ENCODE measurements around the gene KDM2B.

DNA sequence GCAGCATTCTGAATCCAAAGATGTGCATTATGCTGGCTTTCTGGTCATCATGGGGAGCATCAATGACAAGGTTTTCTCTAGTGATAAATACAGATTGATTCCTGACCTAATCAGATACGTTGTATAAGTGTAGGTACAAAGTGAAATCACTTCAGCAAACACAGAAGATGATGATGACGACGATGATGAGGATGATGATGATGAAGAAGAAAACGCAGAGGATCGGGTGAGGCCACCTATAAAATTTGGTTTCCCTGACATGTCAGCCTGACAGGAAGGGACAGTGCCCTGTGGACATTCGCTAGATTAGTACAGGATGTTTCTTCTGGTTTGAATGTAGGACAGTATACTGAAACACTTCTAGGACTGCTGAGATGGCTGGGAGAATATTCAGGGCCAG is 160.7 kb downstream of the KDM2B start:
- TF ChIP-seq, protein P1, sequence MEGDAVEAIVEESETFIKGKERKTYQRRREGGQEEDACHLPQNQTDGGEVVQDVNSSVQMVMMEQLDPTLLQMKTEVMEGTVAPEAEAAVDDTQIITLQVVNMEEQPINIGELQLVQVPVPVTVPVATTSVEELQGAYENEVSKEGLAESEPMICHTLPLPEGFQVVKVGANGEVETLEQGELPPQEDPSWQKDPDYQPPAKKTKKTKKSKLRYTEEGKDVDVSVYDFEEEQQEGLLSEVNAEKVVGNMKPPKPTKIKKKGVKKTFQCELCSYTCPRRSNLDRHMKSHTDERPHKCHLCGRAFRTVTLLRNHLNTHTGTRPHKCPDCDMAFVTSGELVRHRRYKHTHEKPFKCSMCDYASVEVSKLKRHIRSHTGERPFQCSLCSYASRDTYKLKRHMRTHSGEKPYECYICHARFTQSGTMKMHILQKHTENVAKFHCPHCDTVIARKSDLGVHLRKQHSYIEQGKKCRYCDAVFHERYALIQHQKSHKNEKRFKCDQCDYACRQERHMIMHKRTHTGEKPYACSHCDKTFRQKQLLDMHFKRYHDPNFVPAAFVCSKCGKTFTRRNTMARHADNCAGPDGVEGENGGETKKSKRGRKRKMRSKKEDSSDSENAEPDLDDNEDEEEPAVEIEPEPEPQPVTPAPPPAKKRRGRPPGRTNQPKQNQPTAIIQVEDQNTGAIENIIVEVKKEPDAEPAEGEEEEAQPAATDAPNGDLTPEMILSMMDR (conservative IDR thresholded peaks at IDR 0.05; ENCODE audit: low read depth, low read length), result no peak
- TF ChIP-seq EZH2 (IDR thresholded peaks at IDR 0.05; ENCODE audit: borderline replicate concordance, low read depth, low read length, poor library complexity, severe bottlenecking), result no peak
